ENCODE results near the gene AKNAD1.

- TF ChIP-seq GATA2 (IDR thresholded peaks at IDR 0.05; ENCODE audit: low read depth, low read length): no peak
- no peak for TF ChIP-seq GATA3 (IDR thresholded peaks at IDR 0.05; ENCODE audit: low read depth, low read length)
These were observed 48.5 kb downstream of the AKNAD1 start for GRCh38 chr1:108808438-108808837.

All from SH-SY5Y (cell line).